H1 (cell line): ENCODE data around the gene MYO9B. TPM values are rescaled to one million over a fixed set of nuclear protein-coding genes. Genes with fewer than 3 reads are reported as not detected.

Source experiments
- CTCF ChIA-PET: fragments of 300-600 bp; sonication (Branson Sonifier 250); formaldehyde crosslinking; loops from one replicate; lab custom pipeline; 2021; ENCODE audit not compliant: partially characterized antibody; lab: Charles Lee
- POLR2A ChIA-PET: fragments of 300-600 bp; sonication (Branson Sonifier 250); formaldehyde crosslinking; loops from one replicate; lab custom pipeline; 2021; ENCODE audit warnings: inconsistent platforms; ENCODE audit not compliant: partially characterized antibody; lab: Charles Lee
- DNase-seq, 2 experiments: peaks; one replicate each; pipeline versions ENCODE4 v3.0.0 to v3.0.0-alpha.2; 2010 to 2022; ENCODE audit warnings: low spot score in 2 of 2, low read depth in 1 of 2, mixed read lengths in 1 of 2
- FAIRE-seq: peaks from 2 replicates; lab custom pipeline; 2011; peaks lifted over from hg19 to GRCh38; lab: Jason Lieb, UNC
- H2AFZ ChIP-seq: 2 replicates; pipeline ENCODE4 v1.8.1; 2012; ENCODE audit warnings: low read length, inconsistent platforms
- H2AK5ac ChIP-seq: 2 replicates; pipeline ENCODE4 v1.6.1; 2013; ENCODE audit warnings: low read depth, low read length
- H2BK120ac ChIP-seq: replicated peaks from 2 replicates; pipeline ENCODE3; 2013; ENCODE audit warnings: low read depth, low read length, inconsistent platforms
- H2BK12ac ChIP-seq: 2 replicates; pipeline ENCODE4 v1.6.1; 2013; ENCODE audit warnings: low read depth, low read length
- H2BK15ac ChIP-seq: 2 replicates; pipeline ENCODE4 v1.6.1; 2013; ENCODE audit warnings: low read length
- H2BK20ac ChIP-seq: 2 replicates; pipeline ENCODE4 v1.6.1; 2013; ENCODE audit warnings: low read length
- H2BK5ac ChIP-seq: 2 replicates; pipeline ENCODE4 v1.6.1; 2013; ENCODE audit warnings: low read depth, low read length
- H3K14ac ChIP-seq: 2 replicates; pipeline ENCODE4 v1.6.1; 2013; ENCODE audit warnings: inconsistent platforms; ENCODE audit not compliant: insufficient read length
- H3K18ac ChIP-seq: 2 replicates; pipeline ENCODE4 v1.6.1; 2013; ENCODE audit warnings: low read length; ENCODE audit errors: extremely low read depth
- H3K23ac ChIP-seq: 2 replicates; pipeline ENCODE4 v1.6.1; 2013; ENCODE audit warnings: inconsistent platforms; ENCODE audit not compliant: insufficient read length
- H3K23me2 ChIP-seq: 2 replicates; pipeline ENCODE4 v1.6.1; 2013; ENCODE audit warnings: low read depth, low read length
- H3K27ac ChIP-seq: 2 replicates; pipeline ENCODE4 v1.6.1; 2011; ENCODE audit warnings: low read depth, low read length, inconsistent platforms
- H3K27me3 ChIP-seq, 4 experiments: replicated peaks in 1 of 4; 1 replicate in 1 of 4; 2 replicates in 3 of 4; pipeline versions ENCODE4 v1.6.1 to v1.8.1; 2011 to 2013; ENCODE audit warnings: low read length in 3 of 4, mild to moderate bottlenecking in 3 of 4, inconsistent platforms in 2 of 4, mixed read lengths in 2 of 4, moderate library complexity in 1 of 4; ENCODE audit not compliant: control insufficient read depth in 3 of 4, insufficient read depth in 3 of 4; ENCODE audit errors: extremely low read depth in 1 of 4
- H3K36me3 ChIP-seq, 4 experiments: 2 replicates each; pipeline versions ENCODE4 v1.6.1 to v1.8.1; 2011 to 2013; ENCODE audit warnings: mild to moderate bottlenecking in 4 of 4, low read length in 3 of 4, moderate library complexity in 2 of 4, control low read depth in 1 of 4, inconsistent platforms in 1 of 4; ENCODE audit not compliant: insufficient read depth in 4 of 4, control insufficient read depth in 2 of 4
- H3K4ac ChIP-seq: replicated peaks from 2 replicates; pipeline ENCODE3; 2013; ENCODE audit warnings: low read length, low read depth, mixed read lengths, inconsistent platforms; ENCODE audit not compliant: insufficient read length
- H3K4me1 ChIP-seq, 4 experiments: replicated peaks in 1 of 4; 1 replicate in 1 of 4; 2 replicates in 3 of 4; pipeline versions ENCODE4 v1.6.1 to v1.8.1; 2011 to 2013; ENCODE audit warnings: low read length in 3 of 4, inconsistent platforms in 2 of 4, mixed read lengths in 1 of 4; ENCODE audit not compliant: insufficient read depth in 4 of 4, control insufficient read depth in 3 of 4
- H3K4me2 ChIP-seq, 2 experiments: 2 replicates each; pipeline versions ENCODE4 v1.6.1 to v1.8.1; 2011 to 2013; ENCODE audit warnings: low read depth in 2 of 2, low read length in 2 of 2, control low read depth in 1 of 2, inconsistent platforms in 1 of 2, mild to moderate bottlenecking in 1 of 2; ENCODE audit not compliant: insufficient read depth in 1 of 2
- H3K4me3 ChIP-seq, 4 experiments: fragments of 200-600, 300-600 bp in 1 of 4; sonication (generic), shearing (Covaris generic), sonication (Bioruptor Twin) in 1 of 4; 2 replicates each; pipeline versions ENCODE4 v1.5.1 to v1.8.1; 2011 to 2016; ENCODE audit warnings: low read length in 4 of 4, low read depth in 3 of 4, control low read depth in 2 of 4, inconsistent platforms in 2 of 4, mild to moderate bottlenecking in 2 of 4, mixed read lengths in 1 of 4, moderate library complexity in 1 of 4; ENCODE audit not compliant: insufficient read depth in 2 of 4; ENCODE audit errors: extremely low read depth in 1 of 4
- H3K56ac ChIP-seq: replicated peaks from 2 replicates; pipeline ENCODE3; 2013; ENCODE audit warnings: low read depth, mild to moderate bottlenecking, mixed read lengths, low read length, inconsistent platforms; ENCODE audit not compliant: insufficient read length
- H3K79me1 ChIP-seq: 2 replicates; pipeline ENCODE4 v1.6.1; 2013; ENCODE audit warnings: low read depth, low read length, control low read depth
- H3K79me2 ChIP-seq, 2 experiments: 2 replicates each; pipeline versions ENCODE4 v1.6.1 to v1.8.1; 2012 to 2013; ENCODE audit warnings: low read length in 2 of 2, mild to moderate bottlenecking in 2 of 2, inconsistent platforms in 1 of 2; ENCODE audit not compliant: insufficient read depth in 2 of 2, control insufficient read depth in 1 of 2
- H3K9ac ChIP-seq, 4 experiments: replicated peaks in 1 of 4; 1 replicate in 1 of 4; 2 replicates in 3 of 4; pipeline versions ENCODE4 v1.6.1 to v1.8.1; 2011 to 2013; ENCODE audit warnings: low read depth in 3 of 4, low read length in 3 of 4, control low read depth in 2 of 4, mild to moderate bottlenecking in 2 of 4, moderate library complexity in 2 of 4, inconsistent platforms in 1 of 4; ENCODE audit errors: extremely low read depth in 1 of 4
- H3K9me3 ChIP-seq, 2 experiments: 2 replicates each; pipeline versions ENCODE4 v1.6.1 to v1.8.1; 2012 to 2013; ENCODE audit warnings: mild to moderate bottlenecking in 2 of 2, moderate library complexity in 2 of 2, control low read depth in 1 of 2, inconsistent platforms in 1 of 2, low read depth in 1 of 2, low read length in 1 of 2, mixed read lengths in 1 of 2; ENCODE audit not compliant: insufficient read depth in 2 of 2
- H4K20me1 ChIP-seq, 2 experiments: replicated peaks in 1 of 2; 2 replicates each; pipeline versions ENCODE3 to v1.8.1; 2011 to 2013; ENCODE audit warnings: inconsistent platforms in 2 of 2, low read length in 2 of 2, mild to moderate bottlenecking in 1 of 2; ENCODE audit not compliant: insufficient read depth in 2 of 2, control insufficient read depth in 1 of 2
- H4K5ac ChIP-seq: 2 replicates; pipeline ENCODE4 v1.6.1; 2013; ENCODE audit warnings: low read length, low read depth, mixed read lengths, inconsistent platforms; ENCODE audit not compliant: insufficient read length
- H4K8ac ChIP-seq: 2 replicates; pipeline ENCODE4 v1.8.0; 2013; ENCODE audit warnings: mild to moderate bottlenecking, moderate library complexity, low read length, inconsistent platforms; ENCODE audit not compliant: insufficient read depth; ENCODE audit errors: extremely low read depth
- H4K91ac ChIP-seq: replicated peaks from 2 replicates; pipeline ENCODE3; 2013; ENCODE audit warnings: low read length, mixed read lengths, inconsistent platforms; ENCODE audit not compliant: insufficient read length
- NRF1 ChIP-seq: IDR thresholded peaks from 2 replicates; pipeline ENCODE4 v1.6.1; 2011; ENCODE audit warnings: mild to moderate bottlenecking, low read depth, low read length, improper control_type of control experiment
- RAD21 ChIP-seq, 2 experiments: IDR thresholded peaks in 1 of 2; conservative IDR thresholded peaks in 1 of 2; 2 replicates each; pipeline ENCODE4 v1.6.1; 2011; ENCODE audit warnings: low read depth in 2 of 2, low read length in 2 of 2, improper control_type of control experiment in 1 of 2, inconsistent platforms in 1 of 2, mild to moderate bottlenecking in 1 of 2, moderate library complexity in 1 of 2
- WGBS, 2 experiments: shearing (Covaris generic) in 1 of 2; methylation state at CpG; one replicate each; pipeline versions ENCODE4 v1.1.6 to v1.1.7; 2013 to 2015; ENCODE audit warnings: low lambda C conversion rate in 2 of 2, mixed read lengths in 2 of 2, inconsistent platforms in 1 of 2, low coverage in 1 of 2, missing lambda C conversion rate in 1 of 2; ENCODE audit not compliant: insufficient replicate concordance in 2 of 2, insufficient coverage in 1 of 2, insufficient read length in 1 of 2; ENCODE audit errors: extremely low coverage in 1 of 2, missing lambda C conversion rate in 1 of 2; 5-methylcytosine and 5-hydroxymethylcytosine counted together
- polyA plus RNA-seq, 7 experiments: library from polyadenylated mRNA; depleted of rRNA in 3 of 7; stranded (reverse) in 5 of 7; unstranded in 2 of 7; fragments of >200 nt in 5 of 7; fragments of 200-250 nt in 2 of 7; gene quantifications; 1 replicate in 5 of 7; 2 replicates in 1 of 7; 4 replicates in 1 of 7; pipeline versions ENCODE4 v1.2.1 to v1.2.3, GENCODE V29; 2011 to 2013; ENCODE audit warnings: missing spikeins in 2 of 7, mixed read lengths in 2 of 7
- total RNA-seq: library from RNA; stranded (reverse); fragmentation: NEBNext Ultra II Directional; extraction: Animal tissue kit (Norgen Biotek cat#: 25700); gene quantifications from 2 replicates; pipeline ENCODE4 v1.2.1, GENCODE V29; 2021

MYO9B gene
- total and polyA plus RNA-seq, 2 of the 8 experiments (the other 6 are each of a cell fraction or from before 2014, with no cell fraction given), result 27.6 to 77.1 TPM

DNA sequence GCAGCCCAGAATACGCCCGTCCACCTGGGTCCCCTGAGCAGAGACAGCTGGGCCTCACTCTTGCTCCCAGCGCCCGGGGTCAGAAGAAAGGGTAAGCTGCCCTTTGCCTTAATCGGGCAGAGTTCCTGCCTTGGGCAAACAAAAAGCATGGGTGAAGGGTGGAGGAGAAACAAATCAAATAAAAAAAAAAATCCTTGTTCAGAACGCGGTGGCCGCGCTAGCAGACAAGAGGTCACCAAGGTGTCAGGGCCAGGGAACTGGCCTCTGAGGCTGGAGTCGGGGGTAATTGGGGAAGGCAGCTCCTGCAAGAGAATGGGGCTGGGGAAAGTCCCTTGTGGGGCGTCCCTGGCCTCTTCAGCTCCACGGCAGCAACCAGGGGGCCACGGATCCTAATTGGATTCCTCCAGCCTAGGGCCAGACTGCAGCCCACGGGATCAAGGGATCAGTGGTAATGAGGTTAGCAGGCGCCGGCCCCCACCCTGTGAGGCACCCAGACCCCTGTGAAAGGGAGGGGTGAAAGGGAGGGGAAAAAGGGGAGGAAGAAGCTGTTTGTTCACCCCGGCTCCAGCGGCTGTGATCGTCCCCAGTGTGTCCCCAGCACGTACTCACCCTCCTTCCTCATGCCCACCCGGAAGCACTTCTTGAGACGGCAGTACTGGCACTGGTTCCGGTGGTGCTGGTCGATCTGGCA is 164.6 kb downstream of the MYO9B start:
- Histone ChIP-seq H4K91ac (no peak overlapping the region), H3K79me1 (peaks cover 14% of the 10 kb centered on the region), H4K5ac (no peak overlapping the region), H3K36me3 (peaks cover 0 to 17% (median 3%) of the 10 kb centered on the region in 4 experiments; a peak in 4 of 8 replicates), H3K4me2 (no peak overlapping the region), H2AFZ (no peak overlapping the region), H2BK12ac (no peak overlapping the region), H2BK20ac (no peak overlapping the region), H3K27me3 (no peaks in the 10 kb centered on the region), H2BK15ac (no peak overlapping the region; the same call in 1 of the 2 replicates), H3K18ac (no peak overlapping the region), H4K8ac (no peak overlapping the region), H3K56ac (no peak overlapping the region), H3K4me1 (peaks cover 6 to 19% (median 15%) of the 10 kb centered on the region in 4 experiments), H2BK5ac (0 out of 2 replicates have a peak overlapping the region, but pooled peaks have one; percentile 16), H4K20me1 (peaks cover 13 to 15% of the 10 kb centered on the region in 2 experiments), H3K23ac (no peak overlapping the region), H3K27ac (no peak overlapping the region), H3K79me2 (peaks cover 28 to 54% of the 10 kb centered on the region in 2 experiments; a peak in 3 of 4 replicates), H3K4me3 (no peak overlapping the region), H3K14ac (no peak overlapping the region), H2AK5ac (no peak overlapping the region), H2BK120ac (no peak overlapping the region), H3K9ac (no peak overlapping the region), H3K23me2 (peaks cover 2% of the 10 kb centered on the region; the same call in 1 of the 2 replicates), H3K4ac (no peak overlapping the region), H3K9me3 (no peaks in the 10 kb centered on the region)
- no peak for DNase-seq
- 89% methylated on average over 20 of the region's 24 CpGs; no CpG with 5 or more reads in 1 of the 2 experiments for WGBS, 2 experiments
- TF ChIP-seq RAD21 (IDR thresholded peaks at IDR 0.05 in 1 of 2, conservative IDR thresholded peaks at IDR 0.05 in 1 of 2; ENCODE audit: low read depth in 2 of 2, low read length in 2 of 2) (no peak), NRF1 (no peak)
- no peak for FAIRE-seq
- ChIA-PET CTCF (interaction anchor here (0.7 to 1.5 kb wide), 5 partner anchors 16 to 171 kb away, joined by 3 to 6 read pairs (median 3); no protein-coding TSS in a partner anchor), POLR2A (interaction anchor here (0.8 to 6.4 kb wide), 5 partner anchors 9 to 93 kb away, joined by 3 to 118 read pairs (median 4); partner anchors contain the start of genes BABAM1 and OCEL1)
